HG03460 (cell line): ENCODE results near the gene ACO1.

ENCODE experiments used
- ATAC-seq: cut with Tn5 transposase; IDR thresholded peaks from one replicate; pipeline ENCODE4 v1.9.1; 2021; ENCODE audit not compliant: unreplicated experiment

The ACO1 gene

DNA sequence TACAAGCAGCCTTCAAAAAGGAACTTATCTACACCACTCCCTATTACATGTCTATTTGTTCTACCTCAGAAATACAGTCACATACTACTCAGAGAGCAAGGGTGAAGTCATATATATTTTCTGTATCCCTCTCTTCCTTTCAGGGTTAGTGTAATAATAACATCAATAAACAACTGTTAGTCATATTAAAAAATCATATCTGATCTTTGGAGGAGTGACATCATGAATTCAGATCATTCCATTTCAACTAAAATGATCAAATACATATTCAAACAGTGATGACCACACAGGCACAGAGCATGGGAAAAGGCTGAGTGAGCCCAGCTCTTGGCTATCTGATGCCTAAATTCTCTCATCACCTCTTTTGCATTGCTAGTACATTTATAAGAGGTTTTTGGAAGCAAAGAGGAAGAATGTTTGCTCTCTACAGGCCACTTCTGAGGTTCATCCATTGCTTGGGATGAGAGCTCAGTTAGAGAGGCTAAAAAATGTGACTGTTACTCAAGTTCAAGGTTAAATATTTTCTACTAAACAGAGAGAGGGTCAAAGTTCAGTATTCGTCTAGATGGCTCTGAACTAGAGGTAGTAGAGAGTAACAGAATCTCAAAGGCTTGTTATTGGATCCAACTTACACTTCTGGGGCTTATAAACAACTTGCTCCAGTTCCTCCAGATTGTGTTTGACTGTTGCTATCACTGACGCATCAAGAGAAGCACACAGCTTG, 102.6 kb downstream of the ACO1 start:
- no peak for ATAC-seq

DNA sequence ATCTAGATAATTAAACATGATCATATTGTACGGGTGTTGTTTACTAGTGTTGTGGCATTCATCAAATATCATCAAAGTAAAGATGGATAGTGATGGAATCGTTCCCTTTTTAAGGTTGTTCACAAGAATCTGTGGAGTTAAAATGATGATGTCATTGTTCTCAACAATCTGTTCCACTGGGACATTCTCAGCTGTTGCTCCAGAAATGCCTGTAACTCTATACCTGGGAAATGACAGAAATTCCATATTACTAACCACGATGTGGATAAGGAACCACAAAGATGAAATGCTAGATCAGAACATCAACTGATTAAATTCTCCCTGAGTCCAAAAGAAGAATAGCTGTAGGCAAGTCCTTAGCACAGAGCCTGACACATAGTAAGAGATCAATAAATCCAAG, 103.5 kb downstream of the ACO1 start:
- no peak for ATAC-seq

DNA sequence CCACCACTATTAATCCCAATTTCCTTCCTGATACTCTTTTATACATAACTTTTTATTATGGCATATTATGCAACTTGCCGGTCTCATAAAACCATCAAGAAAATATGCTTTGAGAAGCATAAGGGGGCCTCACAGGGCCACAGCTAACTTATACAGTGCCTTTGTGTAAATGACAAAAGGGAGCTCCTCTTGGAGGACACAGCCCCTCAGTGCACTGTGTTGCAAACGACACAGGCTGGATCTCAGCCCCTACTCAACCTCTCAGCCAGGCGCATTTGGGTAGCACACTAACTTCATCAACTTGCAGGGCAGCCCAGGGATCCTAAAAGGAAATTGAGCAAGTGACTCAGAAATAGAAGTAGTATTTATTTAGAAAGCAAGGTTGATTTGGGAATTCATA, 106.2 kb downstream of the ACO1 start:
- no peak for ATAC-seq

DNA sequence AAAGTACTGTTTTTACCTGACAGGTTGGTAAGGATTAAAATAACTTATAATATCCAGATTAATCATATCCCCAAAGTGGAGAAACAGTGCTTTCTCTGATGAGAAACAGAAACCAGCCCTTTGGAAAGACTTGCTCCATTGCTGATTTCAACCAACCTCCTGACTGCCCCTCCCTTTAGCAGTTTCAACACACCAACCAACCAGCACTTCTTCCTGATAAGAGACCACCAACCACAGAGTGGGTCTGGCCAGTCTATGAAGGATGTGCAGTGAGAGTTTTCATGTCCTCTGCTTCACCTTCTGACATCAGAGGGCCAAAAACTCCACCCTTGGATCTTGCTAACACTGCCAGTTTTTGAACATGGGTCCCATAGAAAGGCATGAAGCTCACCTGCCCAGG, 113.5 kb downstream of the ACO1 start:
- no peak for ATAC-seq

DNA sequence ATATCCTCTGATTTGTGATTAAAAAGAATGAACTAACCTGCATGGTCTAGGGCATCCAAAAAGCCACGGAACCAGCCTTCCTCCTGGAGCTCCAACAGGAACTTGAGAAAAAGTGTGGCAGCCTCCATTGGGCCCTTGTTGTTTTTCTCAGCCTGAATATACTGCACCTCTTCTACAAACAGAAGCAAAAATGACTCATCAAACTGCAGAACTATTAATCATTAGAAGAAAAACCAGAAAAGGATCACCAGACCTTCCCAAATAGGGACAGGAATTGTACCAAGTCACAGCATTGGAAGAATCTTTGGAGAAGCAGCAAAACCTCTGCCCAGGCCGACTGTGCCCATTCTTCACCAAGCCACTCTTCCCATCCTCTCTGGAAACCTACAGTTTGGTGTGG, 116.3 kb downstream of the ACO1 start:
- no peak for ATAC-seq

DNA sequence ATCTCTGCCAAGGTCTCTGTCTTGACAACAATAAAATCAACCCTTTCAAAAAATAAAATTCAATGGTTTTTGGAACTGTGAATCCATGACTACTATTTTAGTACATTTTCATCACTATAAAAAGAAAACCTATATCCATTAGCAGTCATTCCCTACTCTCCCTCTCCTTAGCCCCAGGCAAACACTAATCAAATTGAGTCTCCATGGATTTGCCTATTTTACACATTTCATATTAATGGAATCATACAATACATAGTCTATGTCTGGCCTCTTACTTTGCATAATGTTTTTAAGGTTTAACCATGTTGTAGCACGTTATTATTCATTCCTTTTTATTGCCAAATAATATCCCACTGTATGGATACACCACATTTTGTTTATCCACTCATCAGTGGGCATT, 117.4 kb downstream of the ACO1 start:
- no peak for ATAC-seq

DNA sequence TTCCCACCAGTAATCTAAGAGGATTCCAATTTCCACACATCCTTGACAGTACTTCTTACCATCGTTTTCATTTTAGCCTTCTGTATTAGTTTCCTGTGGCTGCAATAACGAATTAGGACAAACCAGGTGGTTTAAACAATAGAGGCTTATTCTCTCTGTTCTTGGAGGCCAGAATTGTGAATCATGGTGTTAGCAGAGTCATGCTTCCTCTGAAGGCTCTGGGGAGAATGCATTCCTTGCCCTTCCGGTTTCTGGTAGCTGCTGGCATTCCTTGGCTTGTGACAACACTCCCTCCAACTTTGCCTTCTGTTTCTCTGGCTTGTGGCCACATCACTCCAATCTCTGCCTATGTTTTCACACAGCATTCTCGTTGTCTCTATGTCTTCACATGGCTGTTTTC, 118.0 kb downstream of the ACO1 start:
- no peak for ATAC-seq

DNA sequence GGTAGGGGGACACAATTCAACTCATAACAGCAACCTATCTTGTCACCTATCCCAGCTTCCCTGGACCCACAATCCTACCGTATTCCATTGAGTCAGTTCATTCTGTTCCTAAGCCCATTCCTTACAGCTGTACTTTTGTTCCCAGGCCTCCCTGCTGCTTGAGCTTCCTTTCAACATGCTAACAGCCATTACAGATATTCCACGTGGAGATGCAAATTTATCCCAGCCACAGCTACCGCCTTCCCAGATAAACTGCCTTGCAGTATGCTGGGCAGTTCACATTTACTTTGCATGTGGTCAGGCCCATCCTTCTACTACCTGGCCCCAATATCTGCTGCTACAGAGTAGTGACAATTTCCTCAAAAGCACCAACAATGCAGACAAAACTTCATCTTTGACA, 118.6 kb downstream of the ACO1 start:
- ATAC-seq = no peak
